Uterus (tissue), 2 donors: Measurements from ENCODE around the gene ZNF629.

ENCODE experiments used
- POLR2A ChIP-seq, 2 donors: fragments of 450-650 bp; IDR thresholded peaks; one replicate each; pipeline ENCODE4 v1.6.1; 2016; ENCODE audit warnings: antibody characterized with exemption in 2 of 2, mild to moderate bottlenecking in 1 of 2, moderate library complexity in 1 of 2
- TF ChIP-seq, protein P1 (sequence below), 4 experiments: fragments of 200-600 bp in 2 of 4; fragments of 450-650 bp in 2 of 4; sonication (generic) in 2 of 4; IDR thresholded peaks; one replicate each; pipeline ENCODE4 v1.5.1; 2016 to 2019; ENCODE audit warnings: antibody characterized with exemption in 4 of 4, mild to moderate bottlenecking in 2 of 4, moderate library complexity in 1 of 4

DNA sequence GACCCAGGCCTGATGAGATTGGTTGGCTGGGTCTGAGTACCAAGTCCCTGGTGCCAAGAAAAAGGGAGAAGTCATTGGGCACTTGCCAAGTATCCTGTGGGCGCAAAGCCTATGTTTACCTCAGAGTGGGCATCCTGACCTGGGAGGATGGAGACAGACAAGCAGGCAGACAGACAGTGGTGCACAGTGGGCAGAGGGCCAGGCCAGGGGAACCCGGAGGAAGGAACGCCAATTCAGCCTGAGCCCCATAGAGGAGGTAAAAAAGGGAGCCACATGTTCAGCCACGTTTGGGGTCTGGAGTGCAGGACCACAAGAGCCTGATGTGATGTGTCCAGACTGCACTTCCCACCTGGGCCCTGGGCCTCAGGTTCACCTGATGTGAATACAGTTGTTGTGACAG is 33.4 kb downstream of the ZNF629 start:
- TF ChIP-seq, protein P1, sequence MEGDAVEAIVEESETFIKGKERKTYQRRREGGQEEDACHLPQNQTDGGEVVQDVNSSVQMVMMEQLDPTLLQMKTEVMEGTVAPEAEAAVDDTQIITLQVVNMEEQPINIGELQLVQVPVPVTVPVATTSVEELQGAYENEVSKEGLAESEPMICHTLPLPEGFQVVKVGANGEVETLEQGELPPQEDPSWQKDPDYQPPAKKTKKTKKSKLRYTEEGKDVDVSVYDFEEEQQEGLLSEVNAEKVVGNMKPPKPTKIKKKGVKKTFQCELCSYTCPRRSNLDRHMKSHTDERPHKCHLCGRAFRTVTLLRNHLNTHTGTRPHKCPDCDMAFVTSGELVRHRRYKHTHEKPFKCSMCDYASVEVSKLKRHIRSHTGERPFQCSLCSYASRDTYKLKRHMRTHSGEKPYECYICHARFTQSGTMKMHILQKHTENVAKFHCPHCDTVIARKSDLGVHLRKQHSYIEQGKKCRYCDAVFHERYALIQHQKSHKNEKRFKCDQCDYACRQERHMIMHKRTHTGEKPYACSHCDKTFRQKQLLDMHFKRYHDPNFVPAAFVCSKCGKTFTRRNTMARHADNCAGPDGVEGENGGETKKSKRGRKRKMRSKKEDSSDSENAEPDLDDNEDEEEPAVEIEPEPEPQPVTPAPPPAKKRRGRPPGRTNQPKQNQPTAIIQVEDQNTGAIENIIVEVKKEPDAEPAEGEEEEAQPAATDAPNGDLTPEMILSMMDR (IDR thresholded peaks at IDR 0.05): no peak
- TF ChIP-seq POLR2A (IDR thresholded peaks at IDR 0.05): no peak
